Trophoblast cell (in vitro differentiated cells and primary cell): ENCODE measurements around the gene GPR61.

Experiments
- DNase-seq, 2 donors: peaks; one replicate each; pipeline ENCODE4 v3.0.0-alpha.2; 2016
- H2AFZ ChIP-seq: 2 replicates; pipeline ENCODE4 v1.6.1; 2013; ENCODE audit warnings: low read length, moderate library complexity, mild to moderate bottlenecking; ENCODE audit not compliant: insufficient read depth, poor library complexity
- H2AK5ac ChIP-seq: 2 replicates; pipeline ENCODE4 v1.6.1; 2013; ENCODE audit warnings: mild to moderate bottlenecking, low read length
- H2BK120ac ChIP-seq: 2 replicates; pipeline ENCODE4 v1.6.1; 2013; ENCODE audit warnings: low read length, mild to moderate bottlenecking, moderate library complexity; ENCODE audit not compliant: insufficient read depth, poor library complexity
- H2BK12ac ChIP-seq: 2 replicates; pipeline ENCODE4 v1.6.1; 2013; ENCODE audit warnings: mild to moderate bottlenecking, low read length, moderate library complexity
- H2BK5ac ChIP-seq: 2 replicates; pipeline ENCODE4 v1.6.1; 2013; ENCODE audit warnings: low read length, low read depth, moderate library complexity, mild to moderate bottlenecking; ENCODE audit not compliant: poor library complexity
- H3K14ac ChIP-seq: 2 replicates; pipeline ENCODE4 v1.6.1; 2013; ENCODE audit warnings: mild to moderate bottlenecking, low read length
- H3K18ac ChIP-seq: 2 replicates; pipeline ENCODE4 v1.6.1; 2013; ENCODE audit warnings: mild to moderate bottlenecking, low read length
- H3K23ac ChIP-seq: 2 replicates; pipeline ENCODE4 v1.6.1; 2013; ENCODE audit warnings: low read length
- H3K27ac ChIP-seq: 2 replicates; pipeline ENCODE4 v1.5.1; 2013; ENCODE audit warnings: low read depth, mild to moderate bottlenecking, inconsistent platforms, low read length, moderate library complexity
- H3K27me3 ChIP-seq: 2 replicates; pipeline ENCODE4 v1.6.1; 2013; ENCODE audit warnings: inconsistent platforms, mild to moderate bottlenecking, low read length, moderate library complexity; ENCODE audit not compliant: insufficient read depth
- H3K36me3 ChIP-seq, 2 experiments: 1 replicate in 1 of 2; 2 replicates in 1 of 2; pipeline ENCODE4 v1.6.1; 2013; ENCODE audit warnings: low read length in 2 of 2, mild to moderate bottlenecking in 2 of 2, moderate library complexity in 1 of 2; ENCODE audit not compliant: insufficient read depth in 2 of 2, control insufficient read depth in 1 of 2
- H3K4ac ChIP-seq: 2 replicates; pipeline ENCODE4 v1.6.1; 2013; ENCODE audit warnings: low read depth, mild to moderate bottlenecking, low read length, moderate library complexity
- H3K4me1 ChIP-seq, 2 experiments: 1 replicate in 1 of 2; 2 replicates in 1 of 2; pipeline ENCODE4 v1.6.1; 2013; ENCODE audit warnings: low read length in 2 of 2, mild to moderate bottlenecking in 2 of 2, moderate library complexity in 1 of 2; ENCODE audit not compliant: insufficient read depth in 2 of 2, control insufficient read depth in 1 of 2
- H3K4me2 ChIP-seq: 2 replicates; pipeline ENCODE4 v1.6.1; 2013; ENCODE audit warnings: inconsistent platforms, mild to moderate bottlenecking, low read length, moderate library complexity
- H3K4me3 ChIP-seq: 2 replicates; pipeline ENCODE4 v1.5.1; 2013; ENCODE audit warnings: mild to moderate bottlenecking, low read depth, low read length, inconsistent platforms
- H3K79me1 ChIP-seq: one replicate; pipeline ENCODE4 v1.6.1; 2013; ENCODE audit warnings: low read length
- H3K79me2 ChIP-seq: 2 replicates; pipeline ENCODE4 v1.6.1; 2013; ENCODE audit warnings: low read length, mild to moderate bottlenecking; ENCODE audit not compliant: control insufficient read depth, insufficient read depth, poor library complexity
- H3K9ac ChIP-seq: 2 replicates; pipeline ENCODE4 v1.6.1; 2013; ENCODE audit warnings: mild to moderate bottlenecking, low read length
- H3K9me3 ChIP-seq: 2 replicates; pipeline ENCODE4 v1.6.1; 2013; ENCODE audit warnings: low read depth, mild to moderate bottlenecking, control low read depth, inconsistent platforms, low read length; ENCODE audit not compliant: insufficient read depth
- H4K12ac ChIP-seq: 2 replicates; pipeline ENCODE4 v1.6.1; 2013; ENCODE audit warnings: low read depth, mild to moderate bottlenecking, low read length, moderate library complexity
- H4K8ac ChIP-seq: 2 replicates; pipeline ENCODE4 v1.6.1; 2013; ENCODE audit warnings: low read depth, mild to moderate bottlenecking, low read length, moderate library complexity
- H4K91ac ChIP-seq: one replicate; pipeline ENCODE4 v1.6.1; 2013; ENCODE audit warnings: low read depth, mild to moderate bottlenecking, low read length, moderate library complexity
- WGBS: extraction: QIAGEN DNeasy Blood & Tissue Kit; methylation state at CpG from one replicate; pipeline ENCODE4 v1.1.7; 2013; ENCODE audit warnings: missing lambda C conversion rate; ENCODE audit not compliant: insufficient read length, insufficient coverage; ENCODE audit errors: extremely low coverage; 5-methylcytosine and 5-hydroxymethylcytosine counted together

Gene GPR61

GRCh38 chr1:109504974-109505373 is 34.7 kb upstream of the GPR61 start:
- H3K14ac ChIP-seq: no peak overlapping the region
- peaks cover 2% of the 10 kb centered on the region for H3K79me2 ChIP-seq
- H2BK12ac ChIP-seq: no peak overlapping the region
- H3K27ac ChIP-seq: no peak overlapping the region
- no peak overlapping the region for H2AFZ ChIP-seq
- H2BK5ac ChIP-seq: no peak overlapping the region
- H3K79me1 ChIP-seq: peaks cover 2% of the 10 kb centered on the region
- H2BK120ac ChIP-seq: no peak overlapping the region
- WGBS: no CpG with 5 or more reads among the region's 1 CpG
- H3K23ac ChIP-seq: no peak overlapping the region
- no peak overlapping the region for H4K91ac ChIP-seq
- no peak overlapping the region for H3K18ac ChIP-seq
- H3K4me3 ChIP-seq: no peak overlapping the region
- H3K9me3 ChIP-seq: peaks cover 7% of the 10 kb centered on the region
- H4K12ac ChIP-seq: no peak overlapping the region
- DNase-seq: no peak
- no peak overlapping the region for H3K9ac ChIP-seq
- no peaks in the 10 kb centered on the region for H3K36me3 ChIP-seq
- H3K4me2 ChIP-seq: no peak overlapping the region
- H3K4ac ChIP-seq: no peak overlapping the region
- peaks cover 13 to 22% of the 10 kb centered on the region in 2 experiments for H3K4me1 ChIP-seq
- no peak overlapping the region for H4K8ac ChIP-seq
- peaks cover 12% of the 10 kb centered on the region for H3K27me3 ChIP-seq
- H2AK5ac ChIP-seq: no peak overlapping the region

GRCh38 chr1:109508001-109508872 is 31.4 kb upstream of the GPR61 start:
- Histone ChIP-seq H3K79me1 (no peaks in the 10 kb centered on the region), H2BK5ac (no peak overlapping the region), H2BK120ac (no peak overlapping the region), H4K12ac (no peak overlapping the region), H3K4ac (no peak overlapping the region), H3K27me3 (peaks cover 14% of the 10 kb centered on the region), H2BK12ac (no peak overlapping the region), H3K4me2 (no peak overlapping the region), H3K79me2 (peaks cover 2% of the 10 kb centered on the region), H3K4me1 (peaks cover 5 to 6% of the 10 kb centered on the region in 2 experiments), H3K27ac (no peak overlapping the region), H4K8ac (no peak overlapping the region), H3K4me3 (no peak overlapping the region), H2AFZ (no peak overlapping the region), H3K9ac (no peak overlapping the region), H3K18ac (no peak overlapping the region), H3K23ac (peak overlapping the region; percentile 28), H4K91ac (no peak overlapping the region), H2AK5ac (no peak overlapping the region), H3K36me3 (no peaks in the 10 kb centered on the region), H3K14ac (no peak overlapping the region), H3K9me3 (peaks cover 7% of the 10 kb centered on the region)
- no CpG with 5 or more reads among the region's 25 CpGs for WGBS
- no peak for DNase-seq

- H2BK120ac ChIP-seq: no peak overlapping the region
- no peak overlapping the region for H3K18ac ChIP-seq
- no peak overlapping the region for H3K4me3 ChIP-seq
- peaks cover 14% of the 10 kb centered on the region for H3K27me3 ChIP-seq
- H3K9me3 ChIP-seq: peaks cover 7% of the 10 kb centered on the region
- no CpG with 5 or more reads among the region's 7 CpGs for WGBS
- no peak overlapping the region for H3K14ac ChIP-seq
- H3K9ac ChIP-seq: no peak overlapping the region
- H2BK12ac ChIP-seq: no peak overlapping the region
- peaks cover 5 to 6% of the 10 kb centered on the region in 2 experiments for H3K4me1 ChIP-seq
- H3K4ac ChIP-seq: no peak overlapping the region
- H3K79me1 ChIP-seq: no peaks in the 10 kb centered on the region
- H2BK5ac ChIP-seq: no peak overlapping the region
- no peak for DNase-seq
- no peak overlapping the region for H2AFZ ChIP-seq
- H4K91ac ChIP-seq: no peak overlapping the region
- no peak overlapping the region for H4K8ac ChIP-seq
- H3K36me3 ChIP-seq: no peaks in the 10 kb centered on the region
- H3K4me2 ChIP-seq: peak overlapping the region; percentile 99
- no peak overlapping the region for H2AK5ac ChIP-seq
- no peak overlapping the region for H3K27ac ChIP-seq
- no peak overlapping the region for H3K23ac ChIP-seq
- H3K79me2 ChIP-seq: peaks cover 2% of the 10 kb centered on the region
- no peak overlapping the region for H4K12ac ChIP-seq
These were observed 30.8 kb upstream of the GPR61 start for GRCh38 chr1:109508873-109509175.

DNA sequence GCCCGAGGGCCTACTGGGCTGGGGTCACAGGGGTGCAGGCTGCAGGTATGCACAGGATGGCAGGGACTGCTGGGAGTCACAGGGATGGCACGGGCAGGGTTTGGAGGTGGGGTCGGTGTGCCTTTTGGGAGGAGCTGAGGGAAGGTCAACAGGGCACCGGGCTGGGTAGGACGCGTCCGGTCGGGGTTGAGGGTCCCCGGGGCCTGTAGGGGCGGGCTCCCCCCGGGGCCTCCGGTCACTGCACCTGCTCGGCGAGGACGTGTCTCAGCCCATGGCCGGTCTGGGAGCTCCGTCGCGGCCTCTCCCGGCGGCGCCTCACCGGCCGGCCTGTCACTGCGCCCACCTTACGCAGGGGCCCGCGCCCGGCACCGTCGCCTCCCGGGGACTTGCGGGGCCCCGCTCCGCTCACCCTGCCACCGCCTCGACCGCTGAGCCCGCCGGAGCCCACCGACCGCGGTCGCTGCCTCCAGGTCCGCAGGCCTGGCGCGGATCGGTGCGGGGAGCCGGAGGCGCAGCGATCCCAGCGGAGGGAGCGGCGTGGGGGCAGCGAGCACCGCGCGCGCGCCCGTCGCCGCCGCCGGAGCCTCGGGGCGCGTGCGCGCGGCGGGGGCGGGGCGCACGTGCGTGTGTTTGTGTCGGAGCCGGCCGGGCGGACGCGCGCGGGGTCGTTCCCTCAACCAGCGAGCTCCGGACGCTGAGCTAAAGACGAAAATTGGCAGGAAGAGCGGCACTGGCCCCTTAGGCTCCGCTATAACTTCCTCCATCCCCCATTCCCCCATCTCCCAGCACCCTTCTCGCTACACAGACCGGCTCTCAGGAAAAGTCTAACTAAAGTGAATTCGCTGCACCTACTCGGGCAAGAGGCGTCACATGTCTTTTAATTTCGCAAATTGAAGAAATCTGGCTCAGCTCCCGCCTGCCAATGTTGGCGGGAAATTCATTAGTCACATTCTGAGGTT is 30.2 kb upstream of the GPR61 start, which contains the start of gene AMIGO1:
AMIGO1 (minus strand) TSS at position 552 of the 959 bp plus-strand sequence. CDS start 815 bp downstream, outside the sequence.
- H2AFZ ChIP-seq: peak within 1 kb of the TSS; percentile 32
- no peak within 1 kb of the TSS for H2BK5ac ChIP-seq
- no peak within 1 kb of the TSS for H2AK5ac ChIP-seq
- H3K27me3 ChIP-seq: peaks cover 14% of the 10 kb centered on the region
- H3K9me3 ChIP-seq: peaks cover 7% of the 10 kb centered on the region
- H3K9ac ChIP-seq: peak within 1 kb of the TSS; percentile 71
- peaks cover 2% of the 10 kb centered on the region for H3K79me2 ChIP-seq
- H2BK120ac ChIP-seq: no peak within 1 kb of the TSS
- H3K4me2 ChIP-seq: peak within 1 kb of the TSS; percentile 99
- no peaks in the 10 kb centered on the region for H3K79me1 ChIP-seq
- H4K8ac ChIP-seq: no peak within 1 kb of the TSS
- H3K18ac ChIP-seq: no peak within 1 kb of the TSS
- H2BK12ac ChIP-seq: no peak within 1 kb of the TSS
- no peak within 1 kb of the TSS for H4K91ac ChIP-seq
- H4K12ac ChIP-seq: no peak within 1 kb of the TSS
- no peak within 1 kb of the TSS for H3K23ac ChIP-seq
- H3K4ac ChIP-seq: no peak within 1 kb of the TSS
- H3K14ac ChIP-seq: no peak within 1 kb of the TSS
- H3K27ac ChIP-seq: no peak within 1 kb of the TSS
- peak; percentile 17 to 53 for DNase-seq
- no CpG with 5 or more reads among the region's 100 CpGs for WGBS
- peaks cover 5 to 6% of the 10 kb centered on the region in 2 experiments for H3K4me1 ChIP-seq
- H3K36me3 ChIP-seq: no peaks in the 10 kb centered on the region
- H3K4me3 ChIP-seq: peak within 1 kb of the TSS; percentile 82
